K562 (cell line): ENCODE measurements around the gene BPNT1. TPM values are rescaled to one million over a fixed set of nuclear protein-coding genes. Genes with fewer than 3 reads are reported as not detected.

Experiments
- FOXA3 ChIP-seq, 2 experiments: fragments of 450-650 bp in 1 of 2; sonication (generic) in 1 of 2; formaldehyde crosslinking; IDR thresholded peaks in 1 of 2; conservative IDR thresholded peaks in 1 of 2; 2 replicates each; pipeline versions ENCODE4 v1.4.0 to v1.8.0; 2020 to 2022; ENCODE audit warnings: mild to moderate bottlenecking in 2 of 2, missing genetic modification reagents in 1 of 2
- ILF3 ChIP-seq: fragments of 450-650 bp; IDR thresholded peaks from 2 replicates; pipeline ENCODE4 v1.6.1; 2018; ENCODE audit warnings: antibody characterized with exemption, mild to moderate bottlenecking, moderate library complexity, borderline replicate concordance
- KHSRP ChIP-seq: fragments of 450-650 bp; IDR thresholded peaks from 2 replicates; pipeline ENCODE4 v1.6.1; 2017
- MYC ChIP-seq, 2 experiments: fragments of 250-450 bp in 1 of 2; sonication (Bioruptor Pico) in 1 of 2; IDR thresholded peaks; 2 replicates each; pipeline versions ENCODE4 v1.5.1 to v1.6.1; 2012 to 2021; ENCODE audit warnings: low read depth in 2 of 2, borderline replicate concordance in 1 of 2, improper control_type of control experiment in 1 of 2, low read length in 1 of 2, mild to moderate bottlenecking in 1 of 2, moderate library complexity in 1 of 2
- NRF1 ChIP-seq, 2 experiments: fragments of 450-650 bp; IDR thresholded peaks in 1 of 2; conservative IDR thresholded peaks in 1 of 2; 2 replicates each; pipeline ENCODE4 v1.6.1; 2014; ENCODE audit warnings: mild to moderate bottlenecking in 2 of 2
- PHB ChIP-seq: fragments of 250-450 bp; sonication (Bioruptor Pico); IDR thresholded peaks from 2 replicates; pipeline ENCODE4 v1.5.0; 2021
- POLR2H ChIP-seq: IDR thresholded peaks from 2 replicates; pipeline ENCODE4 v1.6.1; 2016; ENCODE audit warnings: missing genetic modification characterization, low read depth, mild to moderate bottlenecking, control low read depth, missing compliant biosample characterization, moderate library complexity
- TAF15 ChIP-seq: fragments of 200-400 bp; formaldehyde crosslinking; IDR thresholded peaks from 2 replicates; pipeline ENCODE4 v1.6.1; 2017; ENCODE audit warnings: mild to moderate bottlenecking, low read depth, low read length, moderate library complexity
- TAF9B ChIP-seq: fragments of 450-650 bp; IDR thresholded peaks from 2 replicates; pipeline ENCODE4 v1.6.1; 2018; ENCODE audit warnings: mild to moderate bottlenecking; ENCODE audit not compliant: partially characterized antibody
- ZNF785 ChIP-seq: fragments of 250-450 bp; sonication (Bioruptor Pico); IDR thresholded peaks from 2 replicates; pipeline ENCODE4 v1.4.0; 2020; ENCODE audit warnings: mild to moderate bottlenecking
- polyA plus RNA-seq, 8 experiments: library from polyadenylated mRNA; depleted of rRNA in 4 of 8; stranded (reverse) in 5 of 8; unstranded in 3 of 8; fragments of >200 nt; fragmentation: Nextera tagmentation in 2 of 8; fragmentation: Illumina TruSeq in 1 of 8; extraction: Ambion mirVana in 2 of 8; extraction: Trizol in 1 of 8; gene quantifications; 2 replicates each; pipeline versions ENCODE4 v1.2.1 to v1.2.3, GENCODE V29; 2011 to 2014; ENCODE audit warnings: inconsistent platforms in 1 of 8, missing spikeins in 1 of 8
- total RNA-seq, 7 experiments: library from RNA; depleted of rRNA in 6 of 7; stranded (reverse); fragments of >200 nt in 6 of 7; fragmentation: Illumina TruSeq in 2 of 7; extraction: Trizol in 2 of 7; gene quantifications; 2 replicates each; pipeline versions ENCODE4 v1.2.1 to v1.2.3, GENCODE V29; 2011 to 2021; ENCODE audit warnings: low replicate concordance in 1 of 7
- TF ChIP-seq, protein P1 (sequence below): fragments of 450-650 bp; IDR thresholded peaks from 2 replicates; pipeline ENCODE4 v1.6.1; 2016; ENCODE audit warnings: missing biosample characterization, missing genetic modification characterization
- TF ChIP-seq, protein P2 (sequence below): sonication (generic); formaldehyde crosslinking; IDR thresholded peaks from 2 replicates; pipeline ENCODE4 v1.8.0; 2023; ENCODE audit warnings: mild to moderate bottlenecking, missing genetic modification reagents
- TF ChIP-seq, protein P3 (sequence below): sonication (generic); IDR thresholded peaks from 2 replicates; pipeline ENCODE4 v1.6.1; 2016
- TF ChIP-seq, protein P4 (sequence below), 3 experiments: fragments of 200-800 bp in 1 of 3; sonication (Bioruptor generic) in 1 of 3; sonication (generic) in 1 of 3; formaldehyde crosslinking in 1 of 3; IDR thresholded peaks; 2 replicates each; pipeline versions ENCODE4 v1.6.1 to v1.8.0; 2016 to 2022; ENCODE audit warnings: mild to moderate bottlenecking in 2 of 3, missing compliant biosample characterization in 2 of 3, missing genetic modification characterization in 2 of 3, missing genetic modification reagents in 1 of 3
- TF ChIP-seq, protein P5 (sequence below): fragments of 250-450 bp; sonication (Bioruptor Pico); IDR thresholded peaks from 2 replicates; pipeline ENCODE4 v1.8.0; 2022; ENCODE audit warnings: inconsistent platforms
- TF ChIP-seq, protein P6 (sequence below): sonication (generic); formaldehyde crosslinking; IDR thresholded peaks from 2 replicates; pipeline ENCODE4 v1.9.0; 2022; ENCODE audit warnings: mild to moderate bottlenecking, missing genetic modification reagents

The BPNT1 gene
- total and polyA plus RNA-seq, 9 of the 15 experiments (the other 6 are each of a cell fraction or from before 2014, with no cell fraction given) = 30.2 to 73.8 (median 40.5) TPM

DNA sequence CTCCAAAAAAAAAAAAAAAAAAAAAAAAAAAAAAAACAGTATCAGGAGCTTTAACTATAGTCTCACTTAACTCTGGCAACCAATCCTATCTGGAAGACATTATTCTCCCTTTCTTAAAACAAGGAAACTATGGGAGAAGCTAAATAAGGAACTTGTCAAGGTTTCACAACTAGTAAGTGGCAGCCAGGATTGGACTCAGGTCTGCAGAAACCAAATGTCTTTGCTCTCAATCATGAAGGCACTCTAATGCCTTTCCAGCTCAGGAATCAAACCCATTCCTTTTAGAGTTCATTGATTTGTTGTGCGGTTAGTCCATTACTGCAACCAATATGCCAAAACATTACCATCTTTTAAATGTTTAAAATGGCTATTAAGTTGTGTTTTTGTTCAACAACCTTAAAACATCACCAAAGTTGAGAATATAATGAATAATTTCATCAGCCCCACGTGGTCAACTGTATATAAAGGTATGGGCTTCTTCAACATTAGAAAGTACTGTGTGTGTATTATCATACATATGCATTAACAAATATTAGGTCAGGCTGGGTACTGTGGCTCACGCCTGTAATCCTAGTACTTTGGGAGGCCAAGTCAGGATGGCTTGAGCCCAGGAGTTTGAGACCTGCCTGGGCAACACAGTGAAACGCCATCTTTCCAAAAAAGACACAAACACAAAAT is 44.8 kb downstream of the BPNT1 start (continued):
- TF ChIP-seq, protein P1, sequence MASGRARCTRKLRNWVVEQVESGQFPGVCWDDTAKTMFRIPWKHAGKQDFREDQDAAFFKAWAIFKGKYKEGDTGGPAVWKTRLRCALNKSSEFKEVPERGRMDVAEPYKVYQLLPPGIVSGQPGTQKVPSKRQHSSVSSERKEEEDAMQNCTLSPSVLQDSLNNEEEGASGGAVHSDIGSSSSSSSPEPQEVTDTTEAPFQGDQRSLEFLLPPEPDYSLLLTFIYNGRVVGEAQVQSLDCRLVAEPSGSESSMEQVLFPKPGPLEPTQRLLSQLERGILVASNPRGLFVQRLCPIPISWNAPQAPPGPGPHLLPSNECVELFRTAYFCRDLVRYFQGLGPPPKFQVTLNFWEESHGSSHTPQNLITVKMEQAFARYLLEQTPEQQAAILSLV = no peak
- TF ChIP-seq, protein P2, sequence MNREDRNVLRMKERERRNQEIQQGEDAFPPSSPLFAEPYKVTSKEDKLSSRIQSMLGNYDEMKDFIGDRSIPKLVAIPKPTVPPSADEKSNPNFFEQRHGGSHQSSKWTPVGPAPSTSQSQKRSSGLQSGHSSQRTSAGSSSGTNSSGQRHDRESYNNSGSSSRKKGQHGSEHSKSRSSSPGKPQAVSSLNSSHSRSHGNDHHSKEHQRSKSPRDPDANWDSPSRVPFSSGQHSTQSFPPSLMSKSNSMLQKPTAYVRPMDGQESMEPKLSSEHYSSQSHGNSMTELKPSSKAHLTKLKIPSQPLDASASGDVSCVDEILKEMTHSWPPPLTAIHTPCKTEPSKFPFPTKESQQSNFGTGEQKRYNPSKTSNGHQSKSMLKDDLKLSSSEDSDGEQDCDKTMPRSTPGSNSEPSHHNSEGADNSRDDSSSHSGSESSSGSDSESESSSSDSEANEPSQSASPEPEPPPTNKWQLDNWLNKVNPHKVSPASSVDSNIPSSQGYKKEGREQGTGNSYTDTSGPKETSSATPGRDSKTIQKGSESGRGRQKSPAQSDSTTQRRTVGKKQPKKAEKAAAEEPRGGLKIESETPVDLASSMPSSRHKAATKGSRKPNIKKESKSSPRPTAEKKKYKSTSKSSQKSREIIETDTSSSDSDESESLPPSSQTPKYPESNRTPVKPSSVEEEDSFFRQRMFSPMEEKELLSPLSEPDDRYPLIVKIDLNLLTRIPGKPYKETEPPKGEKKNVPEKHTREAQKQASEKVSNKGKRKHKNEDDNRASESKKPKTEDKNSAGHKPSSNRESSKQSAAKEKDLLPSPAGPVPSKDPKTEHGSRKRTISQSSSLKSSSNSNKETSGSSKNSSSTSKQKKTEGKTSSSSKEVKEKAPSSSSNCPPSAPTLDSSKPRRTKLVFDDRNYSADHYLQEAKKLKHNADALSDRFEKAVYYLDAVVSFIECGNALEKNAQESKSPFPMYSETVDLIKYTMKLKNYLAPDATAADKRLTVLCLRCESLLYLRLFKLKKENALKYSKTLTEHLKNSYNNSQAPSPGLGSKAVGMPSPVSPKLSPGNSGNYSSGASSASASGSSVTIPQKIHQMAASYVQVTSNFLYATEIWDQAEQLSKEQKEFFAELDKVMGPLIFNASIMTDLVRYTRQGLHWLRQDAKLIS = no peak
- TF ChIP-seq ZNF785 (CRISPR knock-in tag) (no peak), NRF1 (conservative IDR thresholded peaks at IDR 0.05 in 1 of 2, IDR thresholded peaks at IDR 0.05 in 1 of 2) (0 out of 4 replicates have a peak, but pooled peaks of 1 of the 2 experiments have one; percentile 11), TAF9B (no peak), ILF3 (no peak), KHSRP (no peak), POLR2H (tag) (peak; percentile 25), MYC (IDR thresholded peaks at IDR 0.05; ENCODE audit: low read depth, low read length) (0 out of 2 replicates have a peak, but pooled peaks have one; percentile 15), MYC (CRISPR knock-in tag; IDR thresholded peaks at IDR 0.05; ENCODE audit: borderline replicate concordance, low read depth) (no peak), FOXA3 (CRISPR knock-in tag; conservative IDR thresholded peaks at IDR 0.05 in 1 of 2, IDR thresholded peaks at IDR 0.05 in 1 of 2) (0 out of 4 replicates have a peak, but pooled peaks of 1 of the 2 experiments have one; percentile 3), TAF15 (no peak), PHB (CRISPR knock-in tag) (no peak)
- TF ChIP-seq, protein P3, sequence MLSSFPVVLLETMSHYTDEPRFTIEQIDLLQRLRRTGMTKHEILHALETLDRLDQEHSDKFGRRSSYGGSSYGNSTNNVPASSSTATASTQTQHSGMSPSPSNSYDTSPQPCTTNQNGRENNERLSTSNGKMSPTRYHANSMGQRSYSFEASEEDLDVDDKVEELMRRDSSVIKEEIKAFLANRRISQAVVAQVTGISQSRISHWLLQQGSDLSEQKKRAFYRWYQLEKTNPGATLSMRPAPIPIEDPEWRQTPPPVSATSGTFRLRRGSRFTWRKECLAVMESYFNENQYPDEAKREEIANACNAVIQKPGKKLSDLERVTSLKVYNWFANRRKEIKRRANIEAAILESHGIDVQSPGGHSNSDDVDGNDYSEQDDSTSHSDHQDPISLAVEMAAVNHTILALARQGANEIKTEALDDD = peak; percentile 55; the same call in 1 of the 2 replicates
- TF ChIP-seq, protein P4, sequence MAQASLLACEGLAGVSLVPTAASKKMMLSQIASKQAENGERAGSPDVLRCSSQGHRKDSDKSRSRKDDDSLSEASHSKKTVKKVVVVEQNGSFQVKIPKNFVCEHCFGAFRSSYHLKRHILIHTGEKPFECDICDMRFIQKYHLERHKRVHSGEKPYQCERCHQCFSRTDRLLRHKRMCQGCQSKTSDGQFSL (CRISPR knock-in tag; IDR thresholded peaks at IDR 0.05) = 0 out of 2 replicates have a peak, but pooled peaks have one; percentile 24
- TF ChIP-seq, protein P4 (tag; IDR thresholded peaks at IDR 0.05) = no peak
- TF ChIP-seq, protein P5, sequence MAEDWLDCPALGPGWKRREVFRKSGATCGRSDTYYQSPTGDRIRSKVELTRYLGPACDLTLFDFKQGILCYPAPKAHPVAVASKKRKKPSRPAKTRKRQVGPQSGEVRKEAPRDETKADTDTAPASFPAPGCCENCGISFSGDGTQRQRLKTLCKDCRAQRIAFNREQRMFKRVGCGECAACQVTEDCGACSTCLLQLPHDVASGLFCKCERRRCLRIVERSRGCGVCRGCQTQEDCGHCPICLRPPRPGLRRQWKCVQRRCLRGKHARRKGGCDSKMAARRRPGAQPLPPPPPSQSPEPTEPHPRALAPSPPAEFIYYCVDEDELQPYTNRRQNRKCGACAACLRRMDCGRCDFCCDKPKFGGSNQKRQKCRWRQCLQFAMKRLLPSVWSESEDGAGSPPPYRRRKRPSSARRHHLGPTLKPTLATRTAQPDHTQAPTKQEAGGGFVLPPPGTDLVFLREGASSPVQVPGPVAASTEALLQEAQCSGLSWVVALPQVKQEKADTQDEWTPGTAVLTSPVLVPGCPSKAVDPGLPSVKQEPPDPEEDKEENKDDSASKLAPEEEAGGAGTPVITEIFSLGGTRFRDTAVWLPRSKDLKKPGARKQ (CRISPR knock-in tag) = no peak
- TF ChIP-seq, protein P6, sequence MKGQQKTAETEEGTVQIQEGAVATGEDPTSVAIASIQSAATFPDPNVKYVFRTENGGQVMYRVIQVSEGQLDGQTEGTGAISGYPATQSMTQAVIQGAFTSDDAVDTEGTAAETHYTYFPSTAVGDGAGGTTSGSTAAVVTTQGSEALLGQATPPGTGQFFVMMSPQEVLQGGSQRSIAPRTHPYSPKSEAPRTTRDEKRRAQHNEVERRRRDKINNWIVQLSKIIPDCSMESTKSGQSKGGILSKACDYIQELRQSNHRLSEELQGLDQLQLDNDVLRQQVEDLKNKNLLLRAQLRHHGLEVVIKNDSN (CRISPR knock-in tag) = peak; percentile 35; the same call in 1 of the 2 replicates
